ENCODE data around the gene SERPINA5.
"Not testable (repeated sequence)": the region's sequence is repeated elsewhere in the genome, so short reads cannot be mapped to it uniquely, and the experiment has no call there.

Gene SERPINA5

DNA sequence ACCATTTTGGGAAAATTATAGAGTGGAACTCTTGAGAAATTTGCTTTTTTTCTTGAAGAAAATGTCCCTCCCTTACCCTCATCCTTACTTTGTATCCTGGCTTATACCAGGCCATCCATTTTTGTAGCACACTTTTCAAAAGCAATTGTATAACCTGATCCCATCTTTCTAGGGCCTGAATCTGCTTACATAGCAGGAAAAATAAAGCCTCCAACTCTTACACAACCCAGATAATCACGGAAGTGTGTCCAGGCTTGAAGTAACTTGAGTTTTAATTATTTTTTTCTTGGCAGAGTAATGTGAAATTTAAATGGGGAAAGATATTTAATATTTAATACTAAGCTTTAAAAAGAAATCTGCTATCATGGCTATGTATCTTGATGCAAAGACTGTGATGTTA lies 53.9 kb downstream of the SERPINA5 start:
- H3K9me3 ChIP-seq (ENCODE audit: insufficient read depth, low read depth, low read length): no peaks in the 10 kb centered on the region

DNA sequence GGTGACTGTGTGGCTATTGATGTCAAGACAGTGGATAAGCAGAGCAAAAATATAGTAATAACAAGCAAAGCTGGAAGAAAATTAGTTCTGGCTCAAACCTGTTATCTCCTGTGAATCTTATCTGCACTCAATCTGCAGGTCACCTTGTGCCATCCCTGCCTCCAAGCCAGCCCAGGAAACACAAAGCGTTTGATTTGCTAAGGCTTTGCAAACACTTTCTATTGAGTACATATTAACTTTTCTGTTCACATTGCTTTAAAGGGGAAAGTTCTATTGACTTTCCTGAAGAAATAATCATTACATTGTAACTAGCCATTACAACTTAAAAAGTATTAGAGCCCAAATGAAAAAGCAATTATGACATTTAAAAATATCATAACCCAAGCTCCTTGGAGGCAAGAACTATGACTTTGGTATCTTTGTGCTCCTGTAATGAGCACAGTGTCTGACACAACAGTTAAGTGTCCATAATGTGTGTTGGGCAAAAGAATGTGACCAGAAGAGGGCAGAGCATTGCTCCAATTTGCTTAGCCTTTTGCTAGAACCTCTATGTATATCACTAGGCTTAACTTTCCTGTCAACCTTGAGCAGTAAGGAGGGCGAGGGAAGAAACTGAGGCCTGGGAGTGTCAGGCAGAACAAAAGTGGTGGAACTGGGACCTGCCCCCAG lies 55.7 kb downstream of the SERPINA5 start:
- H3K36me3 ChIP-seq (ENCODE audit: insufficient read depth, low read depth, low read length): no peaks in the 10 kb centered on the region
- H3K9ac ChIP-seq (ENCODE audit: low read depth, low read length): no peak overlapping the region
- 0 out of 2 replicates have a peak, but pooled peaks cover 3% of the 10 kb centered on the region for H3K4me1 ChIP-seq (ENCODE audit: insufficient read depth, low read length)
- H3K27me3 ChIP-seq (ENCODE audit: insufficient read depth, low read length): no peaks in the 10 kb centered on the region; the same call in 1 of the 2 replicates
- no peak overlapping the region for H3K27ac ChIP-seq (ENCODE audit: low read length)
- H3K4me3 ChIP-seq (ENCODE audit: low read length): no peak overlapping the region
- no peaks in the 10 kb centered on the region for H3K9me3 ChIP-seq (ENCODE audit: insufficient read depth, low read depth, low read length)

More for the DNA sequence above, 53.9 kb downstream of the SERPINA5 start:
- no peak overlapping the region for H3K4me3 ChIP-seq (ENCODE audit: low read length)
- no peaks in the 10 kb centered on the region for H3K36me3 ChIP-seq (ENCODE audit: insufficient read depth, low read depth, low read length)
- no peaks in the 10 kb centered on the region; the same call in 1 of the 2 replicates for H3K27me3 ChIP-seq (ENCODE audit: insufficient read depth, low read length)
- no peak overlapping the region for H3K27ac ChIP-seq (ENCODE audit: low read length)
- H3K4me1 ChIP-seq (ENCODE audit: insufficient read depth, low read length): 0 out of 2 replicates have a peak, but pooled peaks cover 3% of the 10 kb centered on the region
- H3K9ac ChIP-seq (ENCODE audit: low read depth, low read length): no peak overlapping the region

DNA sequence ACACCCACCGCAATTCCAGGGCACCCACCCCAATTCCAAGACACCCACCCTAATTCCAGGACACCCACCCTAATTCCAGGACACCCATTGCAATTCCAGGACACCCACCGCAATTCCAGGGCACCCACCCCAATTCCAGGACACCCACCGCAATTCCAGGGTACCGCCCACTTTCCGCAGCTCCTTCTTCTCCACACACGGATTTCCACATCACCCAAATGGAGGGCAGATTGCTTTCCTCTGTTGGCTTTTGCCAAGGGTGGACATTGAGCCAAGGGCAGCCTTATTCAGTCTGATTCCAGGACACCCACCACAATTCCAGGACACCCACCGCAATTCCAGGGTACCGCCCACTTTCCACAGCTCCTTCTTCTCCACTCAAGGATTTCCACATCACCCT lies 56.6 kb downstream of the SERPINA5 start:
- not testable (repeated sequence) for H3K36me3 ChIP-seq (ENCODE audit: insufficient read depth, low read depth, low read length); H3K27me3 ChIP-seq (ENCODE audit: insufficient read depth, low read length); H3K9ac ChIP-seq (ENCODE audit: low read depth, low read length); H3K4me3 ChIP-seq (ENCODE audit: low read length); H3K27ac ChIP-seq (ENCODE audit: low read length); H3K9me3 ChIP-seq (ENCODE audit: insufficient read depth, low read depth, low read length); H3K4me1 ChIP-seq (ENCODE audit: insufficient read depth, low read length)

DNA sequence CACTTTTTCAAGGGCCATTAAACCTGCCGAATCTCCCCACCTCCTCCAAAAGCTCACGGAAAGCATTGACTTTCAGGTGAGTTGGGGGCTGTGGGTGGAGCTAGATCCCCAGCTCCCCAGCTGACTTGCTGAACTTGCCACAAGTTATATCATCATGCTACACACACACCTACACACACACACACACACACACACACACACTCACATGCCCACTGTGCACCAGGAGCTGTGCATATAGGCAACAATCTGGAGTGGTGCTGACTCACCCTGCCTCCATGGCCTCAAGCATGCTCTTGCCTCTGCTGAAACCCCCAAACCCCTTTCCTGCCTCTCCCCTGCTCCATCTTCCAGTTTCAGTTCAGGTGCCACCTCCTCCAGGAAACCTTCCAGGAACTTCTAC lies 57.1 kb downstream of the SERPINA5 start:
- no peaks in the 10 kb centered on the region for H3K36me3 ChIP-seq (ENCODE audit: insufficient read depth, low read depth, low read length)
- no peaks in the 10 kb centered on the region; the same call in 1 of the 2 replicates for H3K27me3 ChIP-seq (ENCODE audit: insufficient read depth, low read length)
- 0 out of 2 replicates have a peak, but pooled peaks cover 3% of the 10 kb centered on the region for H3K4me1 ChIP-seq (ENCODE audit: insufficient read depth, low read length)
- no peak overlapping the region for H3K9ac ChIP-seq (ENCODE audit: low read depth, low read length)
- no peak overlapping the region for H3K4me3 ChIP-seq (ENCODE audit: low read length)
- H3K9me3 ChIP-seq (ENCODE audit: insufficient read depth, low read depth, low read length): no peaks in the 10 kb centered on the region
- no peak overlapping the region for H3K27ac ChIP-seq (ENCODE audit: low read length)

DNA sequence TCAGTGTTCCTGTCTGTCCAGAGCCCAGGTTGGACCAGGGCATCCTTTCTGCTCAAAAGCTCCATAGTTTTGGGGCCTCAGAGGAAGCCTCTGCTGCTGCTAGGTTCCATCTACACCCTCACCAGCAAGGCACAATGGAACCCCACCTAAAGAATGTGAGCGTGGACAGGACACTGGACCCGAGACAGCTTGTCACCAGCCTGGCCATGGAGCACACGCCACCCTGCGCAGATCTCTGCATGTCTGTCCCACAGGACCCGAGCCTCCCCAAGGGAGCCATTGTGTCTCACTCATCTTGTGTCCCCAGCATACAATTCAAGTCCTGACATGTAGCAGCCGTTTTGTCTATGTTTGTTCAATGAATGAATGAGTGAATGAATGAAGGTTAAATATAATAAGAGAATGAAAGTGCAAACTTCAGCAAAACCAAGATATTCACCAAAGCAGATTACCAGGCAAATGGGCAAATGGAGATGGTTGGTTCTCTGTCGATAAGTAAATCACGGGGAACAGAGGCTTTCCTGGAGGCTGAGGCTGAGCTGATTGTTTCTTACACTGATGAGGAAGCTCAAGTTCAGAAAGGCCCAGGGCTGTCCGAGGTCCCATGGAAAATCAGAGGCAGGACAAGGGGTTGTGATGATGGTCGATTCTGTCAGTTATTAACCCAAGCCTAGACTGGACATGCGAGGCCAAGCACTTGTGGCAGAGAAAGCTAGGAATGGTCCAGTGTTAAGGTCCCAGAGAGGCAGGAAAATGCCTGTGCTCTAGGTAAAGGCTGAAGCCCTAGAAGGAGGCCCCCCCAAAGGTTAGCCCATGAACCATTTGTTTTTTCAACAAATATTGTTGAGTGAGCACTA lies 58.0 kb downstream of the SERPINA5 start:
- H3K27ac ChIP-seq (ENCODE audit: low read length): no peak overlapping the region
- no peak overlapping the region for H3K4me3 ChIP-seq (ENCODE audit: low read length)
- no peaks in the 10 kb centered on the region for H3K27me3 ChIP-seq (ENCODE audit: insufficient read depth, low read length)
- H3K36me3 ChIP-seq (ENCODE audit: insufficient read depth, low read depth, low read length): no peaks in the 10 kb centered on the region
- 0 out of 2 replicates have a peak, but pooled peaks cover 3% of the 10 kb centered on the region for H3K4me1 ChIP-seq (ENCODE audit: insufficient read depth, low read length)
- no peak overlapping the region for H3K9ac ChIP-seq (ENCODE audit: low read depth, low read length)
- no peaks in the 10 kb centered on the region for H3K9me3 ChIP-seq (ENCODE audit: insufficient read depth, low read depth, low read length)

DNA sequence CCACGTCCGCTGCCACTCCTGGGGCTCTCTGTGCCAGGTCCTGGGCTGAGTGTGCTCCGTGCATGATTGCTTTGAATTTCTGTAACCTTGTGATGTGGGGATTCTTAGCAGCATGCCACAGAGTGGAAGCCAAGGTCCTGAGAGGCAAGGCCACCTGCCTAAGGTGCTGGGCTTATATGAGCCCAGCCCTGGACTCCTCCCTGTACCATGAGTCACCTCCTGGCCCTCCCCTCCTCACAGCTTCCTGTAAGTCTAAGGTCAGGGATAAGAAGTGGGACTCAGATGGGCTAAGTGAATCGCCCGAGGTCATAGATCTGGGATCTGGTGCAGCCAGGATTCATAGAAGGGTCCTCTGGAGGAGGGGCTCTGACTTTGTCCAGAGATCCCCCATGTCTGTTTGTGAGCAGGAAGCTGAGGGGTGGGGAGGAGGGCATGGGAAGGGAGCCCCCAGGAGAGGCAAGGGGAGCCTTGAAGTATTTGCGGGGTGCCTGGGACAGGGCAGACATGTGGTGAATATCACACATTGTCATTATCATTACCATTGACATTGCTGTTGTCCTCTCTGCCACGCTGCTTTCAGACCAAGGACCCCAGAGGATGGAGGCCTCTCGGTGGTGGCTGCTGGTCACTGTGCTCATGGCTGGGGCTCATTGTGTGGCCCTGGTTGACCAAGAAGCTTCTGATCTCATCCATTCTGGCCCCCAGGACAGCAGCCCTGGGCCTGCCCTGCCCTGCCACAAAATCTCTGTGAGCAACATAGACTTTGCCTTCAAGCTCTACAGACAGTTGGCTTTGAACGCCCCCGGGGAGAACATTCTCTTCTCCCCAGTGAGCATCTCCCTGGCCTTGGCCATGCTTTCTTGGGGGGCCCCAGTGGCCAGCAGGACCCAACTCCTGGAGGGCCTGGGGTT lies 59.8 kb downstream of the SERPINA5 start:
- H3K4me1 ChIP-seq (ENCODE audit: insufficient read depth, low read length): 0 out of 2 replicates have a peak, but pooled peaks cover 3% of the 10 kb centered on the region
- H3K4me3 ChIP-seq (ENCODE audit: low read length): no peak overlapping the region
- no peak overlapping the region for H3K27ac ChIP-seq (ENCODE audit: low read length)
- H3K9me3 ChIP-seq (ENCODE audit: insufficient read depth, low read depth, low read length): no peaks in the 10 kb centered on the region
- H3K9ac ChIP-seq (ENCODE audit: low read depth, low read length): no peak overlapping the region
- no peaks in the 10 kb centered on the region for H3K36me3 ChIP-seq (ENCODE audit: insufficient read depth, low read depth, low read length)
- H3K27me3 ChIP-seq (ENCODE audit: insufficient read depth, low read length): no peaks in the 10 kb centered on the region

DNA sequence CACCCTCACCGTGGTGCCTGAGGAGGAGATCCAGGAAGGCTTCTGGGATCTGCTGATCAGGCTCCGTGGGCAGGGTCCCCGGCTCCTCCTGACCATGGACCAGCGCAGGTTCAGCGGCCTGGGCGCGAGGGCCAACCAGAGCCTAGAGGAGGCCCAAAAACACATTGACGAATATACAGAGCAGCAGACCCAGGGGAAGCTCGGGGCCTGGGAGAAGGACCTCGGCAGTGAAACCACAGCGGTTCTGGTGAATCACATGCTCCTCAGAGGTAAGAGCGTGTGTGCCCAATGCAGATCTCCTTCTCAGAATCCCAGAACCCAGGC lies 60.4 kb downstream of the SERPINA5 start:
- Histone ChIP-seq H3K4me1 (ENCODE audit: insufficient read depth, low read length) (0 out of 2 replicates have a peak, but pooled peaks cover 1% of the 10 kb centered on the region), H3K27me3 (ENCODE audit: insufficient read depth, low read length) (no peaks in the 10 kb centered on the region), H3K9me3 (ENCODE audit: insufficient read depth, low read depth, low read length) (no peaks in the 10 kb centered on the region), H3K27ac (ENCODE audit: low read length) (no peak overlapping the region), H3K4me3 (ENCODE audit: low read length) (no peak overlapping the region), H3K9ac (ENCODE audit: low read depth, low read length) (no peak overlapping the region), H3K36me3 (ENCODE audit: insufficient read depth, low read depth, low read length) (no peaks in the 10 kb centered on the region)
